Keratinocyte (primary cell): ENCODE results near the gene TBC1D5. TPM values are rescaled to one million over a fixed set of nuclear protein-coding genes. Genes with fewer than 3 reads are reported as not detected.

Source experiments
- DNase-seq: peaks from one replicate; pipeline ENCODE4 v3.0.0-alpha.2; 2011; ENCODE audit warnings: low read depth, missing footprints, low spot score
- FAIRE-seq: peaks from 2 replicates; lab custom pipeline; 2011; peaks lifted over from hg19 to GRCh38; lab: Jason Lieb, UNC
- H2AFZ ChIP-seq: 2 replicates; pipeline ENCODE4 v1.6.0; 2012; ENCODE audit warnings: low read length, control low read depth, inconsistent platforms; ENCODE audit not compliant: control insufficient read depth
- H3K27ac ChIP-seq: 2 replicates; pipeline ENCODE4 v1.5.1; 2011; ENCODE audit warnings: low read length; ENCODE audit not compliant: control insufficient read depth, insufficient read depth
- H3K27me3 ChIP-seq: 3 replicates; pipeline ENCODE4 v1.6.0; 2011; ENCODE audit warnings: low read length; ENCODE audit not compliant: control insufficient read depth, insufficient read depth; ENCODE audit errors: extremely low read depth
- H3K36me3 ChIP-seq, 2 experiments: 2 replicates in 1 of 2; 3 replicates in 1 of 2; pipeline ENCODE4 v1.5.1; 2011; ENCODE audit warnings: low read length in 2 of 2, mild to moderate bottlenecking in 1 of 2; ENCODE audit not compliant: control insufficient read depth in 2 of 2, insufficient read depth in 2 of 2; ENCODE audit errors: extremely low read depth in 1 of 2
- H3K4me1 ChIP-seq: 3 replicates; pipeline ENCODE4 v1.5.1; 2011; ENCODE audit warnings: low read length; ENCODE audit not compliant: control insufficient read depth, insufficient read depth; ENCODE audit errors: extremely low read depth
- H3K4me2 ChIP-seq: 3 replicates; pipeline ENCODE4 v1.6.0; 2011; ENCODE audit warnings: low read depth, low read length; ENCODE audit not compliant: control insufficient read depth, insufficient read depth; ENCODE audit errors: extremely low read depth
- H3K4me3 ChIP-seq, 3 experiments: fragments of 200-600 bp in 1 of 3; sonication (generic) in 1 of 3; 2 replicates in 2 of 3; 3 replicates in 1 of 3; pipeline ENCODE4 v1.5.1; 2011 to 2016; ENCODE audit warnings: low read length in 3 of 3, mild to moderate bottlenecking in 3 of 3, control low read depth in 2 of 3, inconsistent platforms in 1 of 3, low read depth in 1 of 3, mixed read lengths in 1 of 3, mixed run types in 1 of 3, moderate library complexity in 1 of 3; ENCODE audit not compliant: control insufficient read depth in 2 of 3, insufficient read depth in 2 of 3; ENCODE audit errors: extremely low read depth in 1 of 3
- H3K79me2 ChIP-seq: 2 replicates; pipeline ENCODE4 v1.6.0; 2012; ENCODE audit warnings: low read length; ENCODE audit not compliant: control insufficient read depth, insufficient read depth
- H3K9ac ChIP-seq: 3 replicates; pipeline ENCODE4 v1.6.0; 2011; ENCODE audit warnings: low read length; ENCODE audit not compliant: control insufficient read depth, insufficient read depth; ENCODE audit errors: extremely low read depth
- H3K9me1 ChIP-seq: 3 replicates; pipeline ENCODE4 v1.6.0; 2011; ENCODE audit warnings: low read length; ENCODE audit not compliant: control insufficient read depth, insufficient read depth; ENCODE audit errors: extremely low read depth
- H3K9me3 ChIP-seq: 2 replicates; pipeline ENCODE4 v1.5.1; 2012; ENCODE audit warnings: low read depth, low read length; ENCODE audit not compliant: control insufficient read depth
- H4K20me1 ChIP-seq: 3 replicates; pipeline ENCODE4 v1.6.0; 2011; ENCODE audit warnings: low read length; ENCODE audit not compliant: control insufficient read depth, insufficient read depth; ENCODE audit errors: extremely low read depth
- EZH2 ChIP-seq: IDR thresholded peaks from one replicate; pipeline ENCODE4 v1.6.1; 2012; ENCODE audit warnings: inconsistent platforms, mild to moderate bottlenecking, low read length, moderate library complexity
- dilution Hi-C: fragments of 300-500 bp; cut with MboI; formaldehyde crosslinking; loops from one replicate; pipeline ENCODE4 v1.7.0; 2020; ENCODE audit warnings: low sequenced_read_pairs; ENCODE audit not compliant: extremely low pct_ligation_motif_present
- polyA plus RNA-seq, 5 experiments: library from polyadenylated mRNA; depleted of rRNA in 3 of 5; stranded (reverse) in 3 of 5; stranded (forward) in 1 of 5; unstranded in 1 of 5; fragments of >200 nt; gene quantifications; 1 replicate in 1 of 5; 2 replicates in 3 of 5; 3 replicates in 1 of 5; pipeline versions ENCODE4 v1.2.1 to v1.2.3, GENCODE V29; 2011 to 2012; ENCODE audit warnings: missing spikeins in 2 of 5, low read depth in 1 of 5, low replicate concordance in 1 of 5
- TF ChIP-seq, protein P1 (sequence below), 3 experiments: IDR thresholded peaks in 1 of 3; conservative IDR thresholded peaks in 1 of 3; optimal IDR thresholded peaks in 1 of 3; 2 replicates in 2 of 3; 3 replicates in 1 of 3; pipeline versions ENCODE3 to v1.5.1; 2011; ENCODE audit warnings: low read length in 3 of 3, mild to moderate bottlenecking in 3 of 3, moderate library complexity in 2 of 3, control low read depth in 1 of 3, inconsistent platforms in 1 of 3; ENCODE audit not compliant: insufficient read depth in 2 of 3; ENCODE audit errors: extremely low read depth in 1 of 3

Gene TBC1D5
- polyA plus RNA-seq, 1 donor (not counting 4 experiments of a cell fraction or from before 2014, with no cell fraction given): 25.8 TPM

DNA sequence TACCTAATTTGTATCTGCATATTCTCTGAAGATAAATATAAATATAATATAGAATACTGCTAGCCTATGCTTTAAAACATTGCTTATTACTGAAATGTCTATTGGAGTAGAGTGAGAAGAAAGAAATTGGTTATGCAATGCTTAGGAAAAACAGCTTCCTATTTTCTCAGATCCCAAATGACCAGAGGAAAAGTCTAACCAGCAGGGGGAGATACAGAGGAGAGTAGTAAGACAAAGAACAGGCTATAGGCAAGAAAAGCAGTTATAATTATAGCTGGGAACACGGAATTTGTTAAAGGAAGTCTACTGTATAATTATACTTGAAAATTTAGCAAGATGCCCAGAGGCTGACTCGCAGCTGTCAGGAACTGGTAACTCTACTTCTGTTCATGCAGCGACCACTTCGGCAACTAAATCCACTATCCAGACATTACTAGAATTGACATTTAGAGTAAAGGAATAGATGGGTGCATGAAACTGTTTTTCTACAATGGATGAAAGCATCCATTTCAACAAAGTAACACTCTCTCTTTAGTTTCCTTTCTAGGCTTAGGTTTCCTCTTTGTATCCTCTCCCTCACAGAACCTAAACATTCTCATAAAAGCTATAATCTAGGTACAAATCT lies 97.2 kb downstream of the TBC1D5 start:
- Histone ChIP-seq H4K20me1 (no peaks in the 10 kb centered on the region), H3K4me3 (no peak overlapping the region), H3K27ac (no peak overlapping the region), H3K9me3 (no peaks in the 10 kb centered on the region), H3K36me3 (no peaks in the 10 kb centered on the region), H2AFZ (no peak overlapping the region), H3K9me1 (no peaks in the 10 kb centered on the region), H3K4me2 (peak overlapping the region; percentile 13), H3K27me3 (no peaks in the 10 kb centered on the region), H3K9ac (no peak overlapping the region), H3K79me2 (peaks cover 2% of the 10 kb centered on the region), H3K4me1 (no peaks in the 10 kb centered on the region)
- TF ChIP-seq EZH2: no peak
- TF ChIP-seq, protein P1, sequence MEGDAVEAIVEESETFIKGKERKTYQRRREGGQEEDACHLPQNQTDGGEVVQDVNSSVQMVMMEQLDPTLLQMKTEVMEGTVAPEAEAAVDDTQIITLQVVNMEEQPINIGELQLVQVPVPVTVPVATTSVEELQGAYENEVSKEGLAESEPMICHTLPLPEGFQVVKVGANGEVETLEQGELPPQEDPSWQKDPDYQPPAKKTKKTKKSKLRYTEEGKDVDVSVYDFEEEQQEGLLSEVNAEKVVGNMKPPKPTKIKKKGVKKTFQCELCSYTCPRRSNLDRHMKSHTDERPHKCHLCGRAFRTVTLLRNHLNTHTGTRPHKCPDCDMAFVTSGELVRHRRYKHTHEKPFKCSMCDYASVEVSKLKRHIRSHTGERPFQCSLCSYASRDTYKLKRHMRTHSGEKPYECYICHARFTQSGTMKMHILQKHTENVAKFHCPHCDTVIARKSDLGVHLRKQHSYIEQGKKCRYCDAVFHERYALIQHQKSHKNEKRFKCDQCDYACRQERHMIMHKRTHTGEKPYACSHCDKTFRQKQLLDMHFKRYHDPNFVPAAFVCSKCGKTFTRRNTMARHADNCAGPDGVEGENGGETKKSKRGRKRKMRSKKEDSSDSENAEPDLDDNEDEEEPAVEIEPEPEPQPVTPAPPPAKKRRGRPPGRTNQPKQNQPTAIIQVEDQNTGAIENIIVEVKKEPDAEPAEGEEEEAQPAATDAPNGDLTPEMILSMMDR (optimal IDR thresholded peaks at IDR 0.05 in 1 of 3, IDR thresholded peaks at IDR 0.05 in 1 of 3, conservative IDR thresholded peaks at IDR 0.05 in 1 of 3; ENCODE audit: extremely low read depth in 1 of 3, insufficient read depth in 2 of 3, low read length in 3 of 3): peak in 2 of 3 experiments; percentile 58 to 63
- no peak for DNase-seq
- dilution Hi-C loops: no loop called here
- FAIRE-seq: no peak

DNA sequence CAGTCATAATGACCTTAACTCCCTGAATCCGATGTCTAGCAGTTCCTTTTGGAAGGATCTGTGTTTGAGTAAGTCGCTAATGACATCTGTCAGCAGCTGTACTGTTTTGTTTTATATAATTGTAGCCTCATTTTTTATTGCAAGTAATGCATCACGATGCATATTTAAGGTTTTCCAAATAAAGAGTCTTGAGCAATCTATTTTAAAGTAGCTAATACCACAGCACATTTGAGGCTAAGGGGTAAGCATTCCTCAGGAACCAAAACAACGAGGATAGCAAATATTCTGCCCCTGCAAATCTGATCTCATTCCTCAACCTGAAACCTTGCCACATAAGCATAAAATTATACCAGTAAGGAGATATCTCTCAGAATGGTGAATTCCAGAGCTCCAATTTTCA lies 98.7 kb downstream of the TBC1D5 start:
- peaks cover 12% of the 10 kb centered on the region for H3K4me1 ChIP-seq
- H2AFZ ChIP-seq: no peak overlapping the region
- H3K4me2 ChIP-seq: no peak overlapping the region
- TF ChIP-seq, protein P1 (optimal IDR thresholded peaks at IDR 0.05 in 1 of 3, IDR thresholded peaks at IDR 0.05 in 1 of 3, conservative IDR thresholded peaks at IDR 0.05 in 1 of 3; ENCODE audit: extremely low read depth in 1 of 3, insufficient read depth in 2 of 3, low read length in 3 of 3): no peak
- no peak for TF ChIP-seq EZH2
- no peaks in the 10 kb centered on the region for H3K9me3 ChIP-seq
- FAIRE-seq (no peak), DNase-seq (no peak)
- H4K20me1 ChIP-seq: no peaks in the 10 kb centered on the region
- no peaks in the 10 kb centered on the region for H3K27me3 ChIP-seq
- H3K27ac ChIP-seq: no peak overlapping the region
- dilution Hi-C loops: no loop called here
- H3K4me3 ChIP-seq: no peak overlapping the region
- H3K36me3 ChIP-seq: no peaks in the 10 kb centered on the region
- no peaks in the 10 kb centered on the region for H3K9me1 ChIP-seq
- H3K79me2 ChIP-seq: no peaks in the 10 kb centered on the region
- no peak overlapping the region for H3K9ac ChIP-seq
